HG03280 (cell line): ENCODE data around the gene PUM2.

Experiments used
- ATAC-seq: cut with Tn5 transposase; IDR thresholded peaks from one replicate; pipeline ENCODE4 v1.9.1; 2021; ENCODE audit warnings: mild to moderate bottlenecking, moderate library complexity; ENCODE audit not compliant: unreplicated experiment

PUM2 gene

GRCh38 chr2:20205069-20205468 lies 145.6 kb downstream of the PUM2 start:
- ATAC-seq, result no peak

GRCh38 chr2:20203521-20204225 lies 147.0 kb downstream of the PUM2 start:
- no peak for ATAC-seq

GRCh38 chr2:20203072-20203471 lies 147.6 kb downstream of the PUM2 start:
- ATAC-seq, result no peak

- ATAC-seq, result no peak
Measured at GRCh38 chr2:20201671-20202070, 149.0 kb downstream of the PUM2 start.

GRCh38 chr2:20200697-20201555 lies 149.7 kb downstream of the PUM2 start:
- ATAC-seq, result no peak

GRCh38 chr2:20199633-20200270 lies 150.9 kb downstream of the PUM2 start:
- no peak for ATAC-seq

- ATAC-seq, result no peak
Measured at GRCh38 chr2:20198796-20199632, 151.6 kb downstream of the PUM2 start.
